Ramos (cell line): ENCODE data around the gene VAT1L.

ENCODE experiments used
- in situ Hi-C: fragments of 300-500 bp; cut with MboI; formaldehyde crosslinking; loops from one replicate; pipeline ENCODE4 v1.14.3; 2022; ENCODE audit warnings: low sequenced_read_pairs; ENCODE audit not compliant: unreplicated experiment

Gene VAT1L

DNA sequence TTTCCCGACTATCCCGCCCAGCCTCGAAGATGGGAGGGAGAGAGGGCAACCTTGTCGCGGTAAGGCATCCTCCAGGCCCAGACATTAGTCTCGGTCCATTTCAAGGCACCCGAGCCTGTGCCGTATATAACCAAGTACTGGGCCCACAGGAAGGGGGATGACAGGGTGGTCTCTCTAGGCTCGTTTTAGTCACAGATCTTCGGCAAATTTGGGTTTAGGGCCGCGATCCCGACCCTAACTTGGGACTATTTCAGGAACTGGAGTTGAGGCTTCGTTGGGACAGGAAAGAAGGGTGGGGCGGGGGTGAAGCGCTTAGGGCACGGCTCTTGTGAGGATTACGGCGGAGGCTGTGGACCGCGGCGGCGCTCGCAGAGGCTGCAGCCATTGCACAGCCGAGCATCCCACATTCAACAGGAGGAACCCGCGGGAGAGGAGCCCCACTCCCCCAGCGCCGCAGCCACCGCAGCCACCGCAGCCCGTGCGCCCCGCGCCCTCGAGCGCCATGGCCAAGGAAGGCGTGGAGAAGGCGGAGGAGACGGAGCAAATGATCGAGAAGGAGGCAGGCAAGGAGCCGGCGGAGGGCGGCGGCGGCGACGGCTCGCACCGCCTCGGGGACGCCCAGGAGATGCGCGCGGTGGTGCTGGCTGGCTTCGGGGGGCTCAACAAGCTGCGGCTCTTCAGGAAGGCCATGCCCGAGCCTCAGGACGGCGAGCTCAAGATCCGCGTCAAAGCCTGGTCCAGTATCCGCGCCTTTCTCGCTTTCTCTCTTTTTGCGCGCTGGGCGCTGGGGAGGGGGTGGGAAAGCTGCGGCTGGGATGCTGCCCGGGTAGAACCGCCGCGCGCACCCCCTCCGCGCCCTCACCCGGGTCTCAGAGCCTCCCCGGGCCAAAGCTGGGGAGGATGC lies at the start of gene VAT1L:
Gene VAT1L (plus strand): TSS at position 384 of the 904 bp plus-strand sequence. CDS start 119 bp downstream, at position 503.
- in situ Hi-C loops: no loop called here

DNA sequence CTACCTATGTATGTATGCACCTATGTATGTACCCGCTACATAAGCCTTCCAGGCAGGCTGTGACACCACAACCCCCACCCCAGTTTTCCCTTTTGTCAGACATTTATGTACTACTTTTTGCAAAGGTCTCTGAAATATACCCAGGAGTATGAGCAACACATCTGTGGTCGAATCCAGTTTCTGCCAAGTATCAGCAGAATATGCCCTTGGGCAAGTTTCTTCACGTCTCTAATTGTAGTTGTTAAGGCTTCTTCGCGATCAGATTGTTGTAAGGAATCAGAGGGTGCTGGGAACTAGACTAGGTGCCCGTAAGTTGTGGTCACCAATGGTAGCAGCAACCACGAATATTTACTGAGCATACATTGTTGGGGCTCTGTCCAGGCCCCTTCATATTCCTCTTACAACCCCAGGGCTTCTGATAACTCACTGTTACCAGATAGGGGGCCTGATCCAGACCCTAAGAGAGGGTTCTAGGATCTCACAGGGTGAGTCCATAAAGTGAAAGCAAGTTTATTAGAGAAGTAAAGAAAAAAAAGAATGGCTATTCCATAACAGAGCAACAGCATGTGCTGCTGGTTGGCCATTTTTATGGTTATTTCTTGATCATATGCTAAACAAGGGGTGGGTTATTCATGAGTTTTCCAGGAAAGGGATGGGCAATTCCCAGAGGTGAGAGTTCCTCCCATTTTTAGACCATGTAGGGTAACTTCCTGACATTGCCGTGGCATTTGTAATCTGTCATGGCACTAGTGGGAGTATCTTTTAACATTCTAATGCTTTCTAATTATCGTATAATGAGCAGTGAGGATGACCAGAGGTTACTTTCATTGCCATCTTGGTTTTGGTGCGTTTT lies 49.4 kb upstream of the VAT1L start:
- in situ Hi-C loops: no loop called here

DNA sequence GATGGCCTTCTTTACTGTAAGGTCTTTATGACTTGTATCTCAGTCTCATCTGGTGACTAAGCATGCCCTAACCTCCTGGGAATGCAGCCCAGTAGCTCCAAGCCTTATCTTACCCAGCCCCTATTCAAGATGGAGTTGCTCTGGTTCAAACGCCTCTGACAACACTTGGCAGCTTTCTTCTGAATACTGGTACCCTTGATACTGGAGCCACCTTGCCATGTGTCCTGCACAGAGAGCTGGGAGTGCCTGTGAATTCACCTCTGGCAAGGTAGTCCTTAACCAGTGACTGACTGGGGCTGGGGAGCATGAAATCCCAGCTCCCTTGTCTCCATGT lies 48.8 kb upstream of the VAT1L start:
- in situ Hi-C loops: no loop called here

GRCh38 chr16:77744141-77744540 lies 44.2 kb upstream of the VAT1L start:
- in situ Hi-C loops: no loop called here

DNA sequence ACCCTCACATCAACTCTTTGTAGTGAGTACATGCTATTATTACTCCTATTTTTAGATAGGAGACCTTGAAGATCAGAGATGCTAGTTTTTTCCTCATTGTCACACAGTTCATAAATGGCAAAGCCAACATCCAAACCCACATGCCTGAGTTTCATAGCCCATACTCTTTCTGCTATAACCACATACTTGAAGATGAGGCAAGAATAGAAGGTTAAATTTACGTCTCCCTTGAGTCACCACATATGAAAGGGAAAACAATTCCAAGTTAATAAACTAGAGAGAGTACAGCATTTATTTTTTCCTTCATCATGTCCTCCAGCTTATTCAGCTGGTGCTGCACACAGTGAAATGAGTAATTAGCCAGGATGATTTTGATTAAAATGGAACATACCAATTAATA lies 42.4 kb upstream of the VAT1L start:
- in situ Hi-C loops: no loop called here

- in situ Hi-C loops: no loop called here
These were observed 39.9 kb upstream of the VAT1L start for GRCh38 chr16:77748421-77749005.

GRCh38 chr16:77749415-77749814 lies 38.9 kb upstream of the VAT1L start:
- in situ Hi-C loops: no loop called here

DNA sequence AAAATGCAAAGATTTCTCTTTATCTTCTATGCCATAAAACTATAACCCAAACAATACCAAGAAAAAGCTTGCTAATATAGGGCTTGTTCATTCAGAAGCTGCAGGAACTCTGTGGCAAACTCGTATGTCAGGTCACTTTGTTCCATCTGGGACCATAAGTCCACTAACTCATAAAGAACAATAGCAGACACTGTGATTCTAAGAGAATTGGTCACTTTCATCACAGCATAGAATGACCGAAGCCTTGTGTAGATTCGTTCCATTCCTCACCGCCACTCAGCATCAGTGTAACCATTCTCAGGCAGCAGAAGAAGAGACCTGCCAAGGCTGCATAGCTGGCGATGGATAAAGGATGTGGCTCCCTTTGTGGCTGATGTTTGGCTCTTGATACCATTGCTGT lies 30.3 kb upstream of the VAT1L start:
- in situ Hi-C loops: no loop called here

DNA sequence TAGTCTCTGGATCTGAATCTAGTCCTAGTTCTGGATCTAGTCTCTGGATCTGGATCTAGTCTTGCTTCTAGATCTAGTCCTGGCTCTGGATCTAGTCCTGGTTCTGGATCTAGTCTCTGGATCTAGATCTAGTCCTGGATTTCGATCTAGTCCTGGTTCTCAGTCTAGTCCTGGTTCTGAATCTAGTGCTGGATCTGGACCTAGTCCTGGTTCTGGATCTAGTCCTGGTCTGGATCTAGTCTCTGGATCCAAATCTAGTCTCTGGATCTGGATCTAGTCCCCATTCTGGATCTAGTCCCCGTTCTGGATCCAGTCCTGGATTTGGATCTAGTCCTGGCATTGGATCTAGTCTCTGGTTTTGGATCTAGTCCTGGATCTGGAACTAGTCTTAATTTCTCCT lies 29.9 kb upstream of the VAT1L start:
- in situ Hi-C loops: no loop called here

GRCh38 chr16:77759201-77759600 lies 29.2 kb upstream of the VAT1L start:
- in situ Hi-C loops: no loop called here

DNA sequence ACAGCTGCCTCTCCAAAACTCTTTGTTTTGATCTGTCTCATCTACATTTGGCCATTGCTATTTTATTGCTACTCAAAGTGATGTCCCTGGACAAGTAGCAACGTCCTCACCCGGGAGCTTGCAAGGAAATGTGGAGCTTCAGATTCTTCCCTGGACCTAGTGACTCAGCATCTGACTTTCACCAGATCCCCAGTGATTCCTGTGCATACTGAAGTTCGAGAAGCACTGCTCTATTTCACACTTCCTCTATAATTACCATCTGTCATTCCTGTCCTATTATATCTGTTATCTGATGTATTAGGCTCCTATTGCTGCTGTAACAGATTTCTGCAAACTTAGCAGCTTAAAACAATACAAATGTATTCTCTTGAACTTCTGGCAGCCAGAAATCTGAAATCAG lies 28.5 kb upstream of the VAT1L start:
- in situ Hi-C loops: no loop called here

- in situ Hi-C loops: no loop called here
These were observed 27.6 kb upstream of the VAT1L start for GRCh38 chr16:77760800-77761199.

DNA sequence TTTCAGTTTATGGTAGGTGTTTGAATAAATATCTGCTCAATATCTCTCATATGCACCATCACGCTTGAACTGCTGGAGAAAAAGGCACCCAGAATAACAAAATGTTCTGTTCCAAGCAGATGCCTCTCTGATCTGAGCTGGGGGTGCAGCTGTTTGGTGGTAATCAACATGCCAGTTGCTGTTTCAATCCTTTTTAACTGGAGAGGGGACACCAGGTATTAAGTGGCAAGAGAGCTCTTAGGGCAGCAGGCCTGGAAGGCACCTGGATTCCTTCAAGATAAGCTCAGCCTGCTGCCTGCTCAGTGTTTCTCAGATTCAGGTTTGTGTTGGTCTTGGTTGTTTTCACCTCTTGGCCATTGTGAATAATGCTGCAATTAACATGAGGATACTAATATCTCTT lies 27.2 kb upstream of the VAT1L start:
- in situ Hi-C loops: no loop called here

DNA sequence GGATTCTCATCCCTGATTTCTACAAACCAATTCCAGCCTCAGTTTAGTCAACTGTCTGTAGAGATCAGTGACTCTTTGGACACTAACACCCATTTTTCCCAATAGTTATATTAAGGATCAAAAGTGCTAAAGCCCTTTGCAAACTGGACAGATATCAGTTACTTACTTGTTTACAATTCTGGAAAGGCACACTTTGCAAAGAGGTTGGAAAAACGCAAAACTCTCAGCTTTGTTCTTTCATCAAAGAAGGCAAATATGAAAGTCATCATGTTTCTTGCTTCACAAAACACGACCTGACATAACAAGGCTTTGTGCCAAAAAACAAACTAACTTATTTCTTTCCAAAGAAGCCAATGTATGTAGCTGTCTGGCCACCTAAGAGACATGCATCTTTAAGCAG lies 26.1 kb upstream of the VAT1L start:
- in situ Hi-C loops: no loop called here

DNA sequence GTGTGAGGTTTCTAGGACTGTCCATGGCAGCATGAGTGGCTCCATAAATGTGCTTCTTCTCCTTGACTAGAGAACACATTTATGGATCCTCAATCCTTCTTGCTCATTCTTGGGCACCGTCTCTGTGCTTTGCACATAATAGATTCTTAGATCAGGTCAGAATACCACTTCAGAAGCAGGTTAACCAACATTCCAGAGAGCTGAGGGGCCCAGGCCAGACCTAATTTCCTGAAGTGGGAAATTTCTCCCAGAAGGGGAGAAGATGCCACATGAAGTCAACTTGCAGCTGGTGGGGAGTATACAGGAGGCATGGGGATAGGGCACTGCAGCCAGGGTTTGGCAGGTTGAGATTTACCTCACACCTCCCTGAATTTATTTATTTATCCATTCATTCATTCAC lies 24.4 kb upstream of the VAT1L start:
- in situ Hi-C loops: no loop called here

GRCh38 chr16:77767211-77767610 lies 21.2 kb upstream of the VAT1L start:
- in situ Hi-C loops: no loop called here

- in situ Hi-C loops: no loop called here
These were observed 20.5 kb upstream of the VAT1L start for GRCh38 chr16:77767826-77768225.

GRCh38 chr16:77775911-77776909 lies 12.2 kb upstream of the VAT1L start:
- in situ Hi-C loops: no loop called here

DNA sequence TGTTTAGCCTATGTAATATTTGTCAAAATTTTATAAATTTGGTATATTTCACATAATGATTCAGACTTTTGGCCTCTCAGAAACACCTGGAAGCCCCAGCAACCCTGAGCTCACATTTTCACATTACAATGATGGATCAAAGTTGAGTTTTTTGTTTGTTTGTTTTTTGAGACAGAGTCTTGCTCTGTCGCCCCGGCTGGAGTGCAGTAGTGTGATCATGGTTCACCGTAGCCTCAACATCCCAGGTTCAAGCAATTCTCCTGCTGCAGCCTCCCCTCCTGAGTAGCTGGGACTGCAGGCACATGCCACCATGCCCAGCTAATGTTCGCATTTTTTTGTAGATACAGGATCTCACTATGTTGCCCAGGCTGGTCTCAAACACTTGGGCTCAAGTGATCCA lies 10.6 kb upstream of the VAT1L start:
- in situ Hi-C loops: no loop called here

GRCh38 chr16:77780378-77780837 lies 8.0 kb upstream of the VAT1L start:
- in situ Hi-C loops: no loop called here
